Ishikawa (cell line): ENCODE results near the gene KIAA0825.

Experiments
- CEBPB ChIP-seq: IDR thresholded peaks from 2 replicates; pipeline ENCODE4 v1.6.1; 2012
- CREB1 ChIP-seq: IDR thresholded peaks from 2 replicates; pipeline ENCODE4 v1.6.1; 2012; ENCODE audit warnings: low read depth
- EGR1 ChIP-seq: IDR thresholded peaks from 2 replicates; pipeline ENCODE4 v1.6.1; 2012
- EP300 ChIP-seq: IDR thresholded peaks from 2 replicates; pipeline ENCODE4 v1.6.1; 2012; ENCODE audit warnings: borderline replicate concordance
- FOXM1 ChIP-seq: IDR thresholded peaks from 2 replicates; pipeline ENCODE4 v1.6.1; 2012; ENCODE audit warnings: low read depth, borderline replicate concordance
- NFIC ChIP-seq: IDR thresholded peaks from 2 replicates; pipeline ENCODE4 v1.6.1; 2012
- RAD21 ChIP-seq: IDR thresholded peaks from 2 replicates; pipeline ENCODE4 v1.6.1; 2012; ENCODE audit warnings: low read depth
- REST ChIP-seq: IDR thresholded peaks from 2 replicates; pipeline ENCODE4 v1.6.1; 2012; ENCODE audit warnings: low read depth, mild to moderate bottlenecking
- TAF1 ChIP-seq: IDR thresholded peaks from 2 replicates; pipeline ENCODE4 v1.6.1; 2012; ENCODE audit warnings: low read depth, mild to moderate bottlenecking
- TCF12 ChIP-seq: IDR thresholded peaks from 2 replicates; pipeline ENCODE4 v1.6.1; 2012; ENCODE audit warnings: low read depth
- TEAD4 ChIP-seq: IDR thresholded peaks from 2 replicates; pipeline ENCODE4 v1.6.1; 2012
- USF1 ChIP-seq: IDR thresholded peaks from 2 replicates; pipeline ENCODE4 v1.6.1; 2012
- YY1 ChIP-seq: IDR thresholded peaks from 2 replicates; pipeline ENCODE4 v1.6.1; 2012; ENCODE audit warnings: low read depth
- ZBTB7A ChIP-seq: IDR thresholded peaks from 2 replicates; pipeline ENCODE4 v1.6.1; 2012; ENCODE audit warnings: low read depth
- TF ChIP-seq, protein P1 (sequence below): IDR thresholded peaks from 2 replicates; pipeline ENCODE4 v1.6.1; 2012

The KIAA0825 gene, protein sequence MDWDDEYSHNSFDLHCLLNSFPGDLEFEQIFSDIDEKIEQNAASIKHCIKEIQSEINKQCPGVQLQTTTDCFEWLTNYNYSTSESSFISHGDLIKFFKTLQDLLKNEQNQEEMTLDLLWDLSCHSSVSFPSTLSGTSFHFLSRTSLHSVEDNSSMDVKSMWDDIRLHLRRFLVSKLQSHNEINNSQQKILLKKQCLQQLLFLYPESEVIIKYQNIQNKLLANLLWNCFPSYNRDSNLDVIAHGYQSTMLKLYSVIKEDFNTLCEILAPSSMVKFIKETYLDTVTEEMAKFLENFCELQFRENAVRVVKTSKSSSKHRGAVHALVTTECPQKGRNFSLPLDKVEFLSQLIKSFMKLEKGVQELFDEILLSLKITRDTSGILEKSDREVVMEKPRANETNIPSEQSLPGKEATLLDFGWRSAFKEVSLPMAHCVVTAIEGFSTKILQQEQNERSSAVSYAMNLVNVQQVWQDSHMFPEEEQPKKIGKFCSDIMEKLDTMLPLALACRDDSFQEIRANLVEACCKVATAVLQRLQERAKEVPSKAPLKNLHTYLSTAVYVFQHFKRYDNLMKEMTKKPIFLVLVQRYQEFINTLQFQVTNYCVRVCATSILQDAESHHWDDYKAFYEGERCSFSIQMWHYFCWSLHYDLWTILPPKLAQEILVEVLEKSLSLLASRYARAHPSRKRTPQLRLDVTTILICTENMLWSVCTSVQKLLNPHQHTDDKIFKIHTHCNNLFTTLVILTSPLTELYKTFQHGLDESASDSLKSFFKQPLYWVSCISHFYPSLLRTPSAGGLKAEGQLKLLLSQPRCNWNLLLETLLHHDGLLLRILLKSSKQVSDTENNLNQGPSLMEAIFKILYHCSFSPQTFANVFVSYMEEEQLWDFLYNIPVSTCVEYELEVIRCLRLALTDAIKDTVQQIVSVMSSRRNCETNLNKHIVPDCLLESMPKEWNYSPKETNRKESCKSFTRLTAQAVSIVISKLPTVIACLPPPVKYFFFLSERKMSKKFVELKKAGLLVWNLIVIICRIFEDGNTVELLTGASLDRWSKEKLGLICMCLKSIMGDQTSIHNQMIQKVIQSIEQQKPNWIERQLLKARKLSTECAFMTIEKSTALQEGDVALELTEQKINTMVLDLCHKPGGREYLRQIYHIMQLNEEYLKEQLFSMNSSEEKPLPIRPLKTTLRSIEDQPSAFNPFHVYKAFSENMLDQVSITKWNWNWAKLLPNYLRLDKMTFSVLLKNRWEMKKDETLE (N-terminal part only)

DNA sequence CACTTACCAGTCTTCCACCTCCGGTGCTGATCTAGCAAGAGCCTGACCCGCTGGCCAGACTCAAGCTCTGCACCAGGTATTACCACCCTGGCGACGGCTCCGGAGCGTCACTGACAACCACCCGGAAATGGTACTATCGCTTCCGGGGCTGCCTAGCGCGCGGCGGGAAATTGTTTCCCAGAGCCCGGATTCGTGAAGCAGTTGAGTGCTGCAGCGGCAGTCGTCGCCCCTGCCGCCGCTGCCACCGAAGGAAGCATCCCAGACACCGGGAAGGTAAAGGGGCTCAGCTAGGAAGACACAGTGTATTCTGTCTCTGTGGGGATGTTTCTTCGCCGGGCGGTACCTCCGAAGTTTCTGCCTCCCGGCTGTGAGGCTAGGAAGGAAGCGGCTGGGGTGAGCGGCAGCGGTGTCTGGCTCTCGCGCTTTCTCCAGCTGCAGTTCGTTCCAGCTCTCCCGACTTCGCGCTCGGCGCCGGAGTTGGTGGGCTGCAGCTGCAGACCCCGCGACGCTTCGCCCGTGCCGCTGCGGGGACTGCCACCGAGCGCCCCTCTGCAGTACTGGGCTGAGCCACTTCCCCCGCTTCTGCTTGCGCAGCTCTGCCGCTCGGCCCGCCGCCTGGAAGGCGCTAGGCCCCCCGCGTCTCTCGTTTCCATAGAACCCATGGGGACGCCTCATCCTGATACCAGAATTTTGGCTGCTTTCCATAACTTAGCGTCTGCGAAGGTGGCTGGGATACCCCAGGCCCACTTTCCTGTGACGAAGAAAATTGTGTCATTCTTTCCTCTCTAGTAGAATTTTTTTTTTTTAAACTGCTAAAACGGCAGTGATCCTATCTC lies at the start of gene KIAA0825, which contains the start of gene SLF1:
TSS of gene KIAA0825 (minus strand) at position 112 of the 836 bp plus-strand sequence. CDS start 81,478 bp downstream, outside the sequence.
TSS of gene SLF1 (plus strand) at position 177 of the 836 bp plus-strand sequence. CDS start 10,142 bp downstream, outside the sequence.
- peak; percentile 76 for TF ChIP-seq TCF12
- TF ChIP-seq TEAD4, result no peak
- no peak for TF ChIP-seq CEBPB
- no peak for TF ChIP-seq RAD21
- no peak for TF ChIP-seq CREB1
- TF ChIP-seq YY1, result 0 out of 2 replicates have a peak, but pooled peaks have one; percentile 23
- no peak for TF ChIP-seq EP300
- TF ChIP-seq FOXM1, result no peak; the same call in 1 of the 2 replicates
- TF ChIP-seq EGR1, result peak; percentile 63; the same call in 1 of the 2 replicates
- peak; percentile 10; the same call in 1 of the 2 replicates for TF ChIP-seq NFIC
- TF ChIP-seq TAF1, result peak; percentile 76
- TF ChIP-seq USF1, result peak; percentile 50; the same call in 1 of the 2 replicates
- no peak for TF ChIP-seq REST
- TF ChIP-seq ZBTB7A, result no peak; the same call in 1 of the 2 replicates
- TF ChIP-seq, protein P1, sequence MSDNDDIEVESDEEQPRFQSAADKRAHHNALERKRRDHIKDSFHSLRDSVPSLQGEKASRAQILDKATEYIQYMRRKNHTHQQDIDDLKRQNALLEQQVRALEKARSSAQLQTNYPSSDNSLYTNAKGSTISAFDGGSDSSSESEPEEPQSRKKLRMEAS, result peak; percentile 88

DNA sequence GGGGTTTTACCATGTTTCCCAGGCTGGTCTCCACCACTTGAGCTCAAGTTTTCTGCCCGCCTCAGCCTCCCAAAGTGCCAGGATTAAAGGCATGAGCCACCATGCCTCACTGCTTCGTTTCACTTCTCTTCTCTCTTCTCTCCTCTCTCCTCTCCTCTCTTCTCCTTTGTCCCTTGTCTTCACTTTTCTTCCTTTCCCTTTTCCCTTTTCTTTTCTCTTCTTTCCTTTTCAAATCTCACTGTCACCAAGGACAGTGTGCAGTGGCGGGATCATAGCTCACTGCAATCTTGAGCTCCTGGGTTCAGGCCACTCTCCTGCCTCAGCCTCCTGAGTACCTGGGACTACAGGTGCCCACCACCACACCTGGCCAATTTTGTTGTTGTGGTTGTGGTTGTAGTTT lies 49.5 kb upstream of the KIAA0825 start:
- TF ChIP-seq REST (no peak), CEBPB (no peak), YY1 (no peak), TCF12 (no peak), USF1 (no peak), EGR1 (no peak)
- TF ChIP-seq, protein P1, result no peak

DNA sequence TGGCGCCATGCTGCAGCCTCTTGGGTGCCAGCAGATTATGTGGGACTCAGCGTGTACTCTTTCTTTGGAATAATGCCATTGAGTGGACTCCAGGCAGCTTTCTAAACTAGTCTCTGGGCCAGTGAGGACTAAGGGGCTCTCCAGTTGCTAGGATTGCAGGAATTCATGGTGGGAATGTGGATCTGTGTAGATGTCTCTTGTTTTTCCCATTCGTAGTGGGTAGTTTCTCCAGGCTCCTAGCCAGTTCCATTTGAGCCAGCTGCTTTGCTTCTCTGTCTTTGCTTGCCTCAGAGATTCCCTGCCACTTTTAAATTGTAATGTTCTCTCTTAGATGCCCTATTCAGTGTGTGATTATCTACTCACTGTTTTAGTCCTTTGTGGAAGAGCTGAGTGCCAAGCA lies 42.7 kb upstream of the KIAA0825 start:
- TF ChIP-seq USF1 (no peak), YY1 (no peak), NFIC (no peak), EGR1 (no peak), RAD21 (no peak), TAF1 (no peak), REST (no peak), TCF12 (no peak), FOXM1 (no peak), CREB1 (no peak), ZBTB7A (no peak), EP300 (no peak), CEBPB (no peak), TEAD4 (no peak)
- TF ChIP-seq, protein P1, result no peak
